Skeletal muscle cell (primary cell): Measurements from ENCODE around the gene GLIPR1.
"Not testable (repeated sequence)": the region's sequence is repeated elsewhere in the genome, so short reads cannot be mapped to it uniquely, and the experiment has no call there.

Source experiments
- DNase-seq: peaks from one replicate; pipeline ENCODE4 v3.0.0-alpha.2; 2010; ENCODE audit warnings: low read depth
- H3K4me3 ChIP-seq: 2 replicates; pipeline ENCODE4 v1.5.1; 2011; ENCODE audit warnings: low read depth, mild to moderate bottlenecking, control low read depth, low read length, moderate library complexity

Gene GLIPR1

DNA sequence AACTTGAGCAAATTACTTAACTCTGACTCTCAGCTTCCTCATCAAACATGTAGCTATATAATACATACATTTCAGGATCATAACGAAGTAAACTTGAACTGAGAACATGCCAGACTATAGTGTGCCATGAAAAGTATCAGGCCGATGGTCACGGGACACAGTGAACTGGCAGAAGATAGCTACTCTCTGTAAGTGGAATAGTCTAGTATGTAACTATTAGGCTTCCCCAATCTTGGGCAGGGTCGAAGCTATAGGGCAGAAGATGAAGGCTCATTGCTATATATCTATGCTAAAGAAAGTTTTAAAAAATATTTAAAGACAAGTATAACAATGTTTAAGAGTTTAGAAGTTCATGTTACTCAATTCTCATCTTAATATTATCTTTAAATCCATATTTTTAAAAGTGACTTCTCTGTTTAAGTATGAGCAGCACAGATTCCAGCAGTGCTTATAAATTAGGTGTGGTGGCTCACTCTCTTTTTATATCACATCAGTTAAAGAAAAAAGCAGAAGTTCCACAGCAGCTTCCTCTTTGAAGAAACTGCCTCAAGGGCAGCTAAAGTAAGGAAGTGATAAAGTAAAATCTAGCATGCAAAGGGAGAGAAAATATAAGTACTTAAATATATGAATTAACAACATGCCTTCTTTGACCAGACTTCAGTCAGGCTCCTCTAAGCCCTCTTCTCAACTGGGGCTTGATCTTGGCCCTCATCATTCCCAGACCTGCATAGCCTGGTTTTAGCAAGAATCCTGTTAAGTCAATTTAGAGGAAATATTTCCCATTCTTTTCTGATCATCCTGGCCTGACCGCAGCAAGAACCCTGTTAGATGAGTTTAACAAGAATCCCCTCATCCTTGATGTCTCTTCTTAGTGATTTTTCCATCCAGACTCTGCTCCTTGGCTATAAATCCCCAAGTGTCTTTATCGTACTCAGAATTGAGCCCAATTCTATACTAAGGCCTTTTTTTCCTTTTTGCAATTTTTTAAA is 8.4 kb upstream of the GLIPR1 start:
- DNase-seq = no peak
- H3K4me3 ChIP-seq = no peak overlapping the region

GRCh38 chr12:75474116-75474515 is 6.4 kb upstream of the GLIPR1 start:
- no peak overlapping the region for H3K4me3 ChIP-seq
- DNase-seq = no peak

DNA sequence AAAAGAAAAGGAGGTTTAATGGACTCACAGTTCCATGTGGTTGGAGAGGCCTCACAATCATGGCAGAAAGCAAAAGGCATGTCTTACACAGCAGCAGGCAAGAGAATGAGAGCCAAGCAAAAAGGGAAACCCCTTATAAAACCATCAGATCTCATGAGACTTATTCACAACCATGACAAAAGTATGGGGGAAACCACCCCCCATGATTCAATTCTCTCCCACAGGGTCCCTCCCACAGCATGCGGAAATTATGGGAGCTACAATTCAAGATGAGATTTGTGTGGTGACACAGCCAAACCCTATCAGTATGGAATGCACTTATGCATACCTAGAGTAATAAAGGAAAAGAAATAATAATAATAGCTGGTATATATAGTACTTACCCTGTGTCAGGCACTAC is 4.5 kb upstream of the GLIPR1 start:
- no peak overlapping the region for H3K4me3 ChIP-seq
- DNase-seq = no peak

DNA sequence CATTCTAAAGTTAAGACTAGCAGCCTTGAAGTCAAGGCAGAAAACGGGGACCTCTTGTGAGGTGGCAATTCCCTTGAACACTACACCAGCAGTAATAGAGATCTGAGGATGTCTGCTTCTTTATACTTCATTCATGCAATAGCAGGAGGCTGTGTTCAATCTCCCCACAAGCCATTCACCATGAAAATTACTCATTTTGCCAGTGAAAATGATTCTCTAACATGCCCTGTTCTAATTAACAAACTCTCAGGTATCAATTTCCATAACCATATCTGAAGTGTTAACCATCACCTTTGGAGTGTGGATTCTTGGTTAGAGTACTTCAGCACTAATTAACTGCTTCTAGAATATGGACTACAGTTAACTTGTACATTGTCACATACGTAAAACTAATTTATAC is 3.4 kb upstream of the GLIPR1 start:
- no peak for DNase-seq
- no peak overlapping the region for H3K4me3 ChIP-seq

DNA sequence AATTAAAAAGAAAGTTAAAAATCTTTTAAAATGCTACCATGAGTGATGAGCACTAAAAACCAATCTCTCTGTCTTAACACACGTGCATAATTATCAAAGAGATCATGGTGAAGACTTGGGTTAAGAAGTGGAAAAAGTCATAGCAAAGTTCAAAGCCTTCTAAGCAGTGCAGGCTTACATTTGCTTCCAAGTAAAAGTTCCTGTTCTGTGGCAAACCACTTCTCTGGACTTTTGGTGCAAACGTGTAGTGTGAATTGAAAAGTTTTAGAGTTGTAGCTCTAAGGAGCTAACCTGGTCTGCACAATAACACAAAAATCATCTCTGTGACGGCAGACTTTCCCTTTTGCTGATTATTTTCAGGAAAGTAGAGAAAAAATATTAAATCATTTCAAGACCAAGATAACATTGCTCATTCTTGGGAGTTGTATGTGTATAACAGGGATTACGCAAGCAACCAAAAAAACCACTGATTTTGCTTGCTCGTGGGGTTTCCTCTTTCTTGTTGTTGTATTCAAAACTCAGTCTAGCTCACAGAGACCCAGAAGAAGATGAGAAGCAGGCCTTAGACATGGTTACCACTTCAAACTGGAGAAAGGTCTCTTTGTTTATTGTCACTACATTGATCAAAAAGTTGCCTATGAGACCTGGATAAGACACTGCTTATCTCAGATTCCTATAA is 2.3 kb upstream of the GLIPR1 start:
- H3K4me3 ChIP-seq = no peak overlapping the region
- DNase-seq = peak; percentile 49

- peak overlapping the region; percentile 27 for H3K4me3 ChIP-seq
Measured at GRCh38 chr12:75479963-75480461, 543 bp upstream of the GLIPR1 start.

DNA sequence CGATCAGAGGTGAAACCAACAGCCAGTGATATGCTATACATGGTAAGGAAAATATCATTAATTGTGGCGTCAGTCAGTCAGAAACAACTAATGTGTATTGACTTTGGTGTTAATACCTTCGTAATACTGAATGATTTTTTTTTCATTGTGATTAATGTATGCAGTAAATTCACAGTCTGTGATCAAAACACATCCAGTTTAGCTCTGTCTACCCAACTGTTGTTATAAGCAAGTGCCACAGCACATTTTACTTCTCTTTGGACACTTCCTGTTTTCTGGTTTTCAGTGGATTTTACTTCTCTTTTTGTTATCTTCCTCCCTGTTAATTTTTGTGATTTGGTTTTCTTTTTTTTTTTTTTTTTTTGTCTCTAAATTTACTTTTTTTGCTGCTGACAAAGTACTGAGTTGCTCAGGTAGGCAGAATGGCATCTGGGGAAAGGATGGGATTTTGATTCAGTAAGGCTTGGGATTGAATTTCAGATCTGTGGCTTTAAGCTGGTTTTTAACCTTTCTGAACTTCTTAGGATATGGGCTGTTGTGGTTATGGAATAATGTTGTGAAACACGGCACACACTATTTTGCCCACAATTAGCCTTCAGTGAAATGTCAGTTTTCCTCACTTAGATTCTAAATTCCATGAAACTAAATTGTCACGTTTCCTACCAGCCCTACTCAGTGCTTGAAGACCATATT is 604 bp downstream of the GLIPR1 start:
- no peak for DNase-seq
- peak overlapping the region; percentile 46 for H3K4me3 ChIP-seq

More at GRCh38 chr12:75479963-75480461, 543 bp upstream of the GLIPR1 start:
- DNase-seq = peak; percentile 56

DNA sequence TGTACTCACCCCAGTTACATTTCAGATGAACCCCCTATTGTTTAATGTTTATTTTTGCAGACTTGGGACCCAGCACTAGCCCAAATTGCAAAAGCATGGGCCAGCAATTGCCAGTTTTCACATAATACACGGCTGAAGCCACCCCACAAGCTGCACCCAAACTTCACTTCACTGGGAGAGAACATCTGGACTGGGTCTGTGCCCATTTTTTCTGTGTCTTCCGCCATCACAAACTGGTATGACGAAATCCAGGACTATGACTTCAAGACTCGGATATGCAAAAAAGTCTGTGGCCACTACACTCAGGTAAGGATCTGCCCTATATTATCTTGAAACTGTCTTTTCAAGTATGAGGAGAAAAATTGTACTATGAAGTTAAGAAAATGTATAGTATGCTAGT is 1.2 kb downstream of the GLIPR1 start:
- peak overlapping the region; percentile 46 for H3K4me3 ChIP-seq
- DNase-seq = peak; percentile 54

GRCh38 chr12:75482646-75483045 is 2.1 kb downstream of the GLIPR1 start:
- peak overlapping the region; percentile 46 for H3K4me3 ChIP-seq
- no peak for DNase-seq

- no peak for DNase-seq
- H3K4me3 ChIP-seq = peak overlapping the region; percentile 46
Measured at GRCh38 chr12:75483431-75483830, 2.9 kb downstream of the GLIPR1 start.

DNA sequence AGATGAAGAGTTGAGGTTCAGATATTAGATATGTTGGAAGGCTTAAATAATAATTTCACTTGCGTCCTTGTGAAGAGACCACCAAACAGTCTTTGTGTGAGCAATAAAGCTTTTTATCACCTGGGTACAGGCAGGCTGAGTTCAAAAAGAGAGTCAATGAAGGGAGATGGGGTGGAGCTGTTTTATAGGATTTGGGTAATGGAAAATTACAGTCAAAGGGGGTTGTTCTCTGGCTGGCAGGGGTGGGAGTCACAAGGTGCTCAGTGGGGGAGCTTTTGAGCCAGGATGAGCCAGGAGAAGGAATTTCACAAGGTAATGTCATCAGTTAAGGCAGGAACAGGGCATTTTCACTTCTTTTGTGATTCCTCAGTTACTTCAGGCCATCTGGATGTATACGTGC is 3.9 kb downstream of the GLIPR1 start:
- not testable (repeated sequence) for H3K4me3 ChIP-seq

DNA sequence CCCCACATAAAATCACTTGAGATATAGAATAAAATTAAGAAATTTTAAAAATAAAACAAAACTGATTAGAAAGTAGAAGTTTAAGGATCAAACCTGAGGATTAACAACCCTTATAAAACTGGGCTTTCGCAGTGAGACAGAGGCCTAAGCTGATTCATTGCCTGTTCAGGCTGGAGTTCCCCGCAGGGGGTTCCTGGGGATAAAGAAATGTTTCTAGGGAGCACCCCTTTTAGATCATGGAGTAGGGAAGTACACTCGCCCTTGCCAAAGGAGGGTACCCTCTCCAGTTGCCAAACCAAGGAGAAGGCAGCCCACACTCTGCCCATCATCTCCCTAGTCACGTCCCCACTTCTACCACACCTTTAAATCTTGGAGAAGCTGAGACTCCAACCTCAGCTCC is 6.8 kb downstream of the GLIPR1 start:
- DNase-seq = no peak
- no peak overlapping the region for H3K4me3 ChIP-seq

More for the DNA sequence above, 3.9 kb downstream of the GLIPR1 start:
- DNase-seq = not testable (repeated sequence)

DNA sequence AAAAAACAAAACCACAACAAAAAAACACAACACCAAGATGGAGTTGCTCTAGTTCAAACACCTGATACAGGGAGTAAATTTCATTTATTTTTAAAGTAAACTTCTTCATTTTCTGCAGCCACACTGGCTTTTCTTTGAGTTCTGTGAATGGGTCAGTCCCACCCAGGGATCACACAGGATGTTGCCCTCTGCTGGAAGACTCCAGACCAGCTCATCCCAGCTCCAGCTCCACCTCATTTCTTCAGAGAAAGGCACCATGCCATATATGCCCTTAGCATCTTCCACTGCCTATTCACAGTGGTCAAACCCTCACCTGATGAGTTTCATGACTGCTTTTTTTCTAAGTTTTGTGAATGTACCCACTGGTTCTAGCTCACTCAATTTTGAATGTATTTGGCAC is 8.0 kb downstream of the GLIPR1 start:
- DNase-seq = no peak
- no peak overlapping the region for H3K4me3 ChIP-seq

GRCh38 chr12:75489187-75489586 is 8.6 kb downstream of the GLIPR1 start:
- no peak for DNase-seq
- H3K4me3 ChIP-seq = no peak overlapping the region

- no peak overlapping the region for H3K4me3 ChIP-seq
- DNase-seq = peak; percentile 32
Measured at GRCh38 chr12:75489613-75490210, 9.2 kb downstream of the GLIPR1 start.

DNA sequence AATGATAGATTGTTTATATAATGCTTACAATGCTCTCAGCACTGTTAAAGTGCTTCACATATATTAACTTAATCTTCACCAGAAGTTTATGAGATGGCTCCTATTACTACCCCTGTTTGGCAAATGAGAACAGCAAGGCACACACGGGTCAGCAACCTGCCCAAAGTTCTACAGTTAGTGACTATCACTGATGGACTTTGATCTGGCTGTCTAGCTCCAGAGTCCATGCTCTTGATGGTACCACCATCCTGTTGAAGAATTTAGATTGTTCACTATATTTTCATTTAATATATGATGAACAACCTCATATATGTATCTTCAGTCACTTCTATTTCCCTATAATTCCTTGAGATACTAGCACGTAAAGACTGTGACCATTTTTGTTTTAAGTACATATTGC is 10.6 kb downstream of the GLIPR1 start:
- no peak overlapping the region for H3K4me3 ChIP-seq
- no peak for DNase-seq

- no peak for DNase-seq
- H3K4me3 ChIP-seq = no peak overlapping the region
Measured at GRCh38 chr12:75503459-75503858, 22.9 kb downstream of the GLIPR1 start.

DNA sequence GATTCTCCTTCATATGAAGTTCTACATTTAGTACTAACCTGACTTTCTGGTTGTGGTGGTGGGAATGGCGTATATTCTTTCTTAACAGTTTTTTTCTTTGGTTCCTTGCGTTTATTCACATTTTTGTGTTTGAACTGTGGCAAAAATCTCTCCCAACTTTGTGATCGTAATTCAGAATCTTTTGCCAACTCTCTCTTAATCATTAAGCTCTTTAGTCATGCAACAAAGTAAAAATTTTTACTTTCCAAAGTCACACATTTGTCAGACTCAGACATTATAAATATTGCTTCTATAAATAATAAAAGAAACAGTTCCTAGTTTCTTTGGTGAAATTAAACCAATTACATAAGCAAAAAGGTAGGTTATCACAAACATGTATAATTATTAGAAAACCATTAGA is 23.3 kb downstream of the GLIPR1 start:
- no peak overlapping the region for H3K4me3 ChIP-seq
- DNase-seq = no peak

DNA sequence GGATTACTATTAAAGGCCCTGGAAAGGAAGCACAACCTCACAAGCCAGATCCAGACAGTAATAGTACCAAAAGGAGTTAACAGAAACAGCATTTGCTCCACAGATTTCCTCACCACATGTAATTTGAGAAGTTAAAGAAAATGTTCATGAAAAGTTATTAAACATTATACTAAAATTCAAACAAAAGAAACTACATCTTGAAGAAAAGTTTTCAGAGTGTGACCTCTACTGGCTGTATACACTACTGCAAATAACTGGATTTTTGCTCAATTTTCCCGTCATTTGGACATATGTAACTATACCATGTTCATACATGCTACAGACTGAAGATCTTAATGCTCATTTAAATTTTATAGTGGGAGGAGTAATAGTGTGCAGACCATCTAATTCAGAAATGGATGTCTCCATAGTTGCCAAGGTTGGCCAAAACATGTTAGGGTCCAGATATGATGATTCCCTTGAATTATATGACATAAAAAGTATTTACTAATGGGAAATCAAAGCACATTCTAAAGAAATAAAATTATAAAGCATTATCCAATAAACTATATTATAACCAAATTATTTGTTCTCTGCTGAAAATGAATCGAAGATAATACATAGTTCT is 25.3 kb downstream of the GLIPR1 start:
- no peak for DNase-seq
- H3K4me3 ChIP-seq = no peak overlapping the region
